Measurements from ENCODE around the gene LMAN2.

LMAN2 gene

DNA sequence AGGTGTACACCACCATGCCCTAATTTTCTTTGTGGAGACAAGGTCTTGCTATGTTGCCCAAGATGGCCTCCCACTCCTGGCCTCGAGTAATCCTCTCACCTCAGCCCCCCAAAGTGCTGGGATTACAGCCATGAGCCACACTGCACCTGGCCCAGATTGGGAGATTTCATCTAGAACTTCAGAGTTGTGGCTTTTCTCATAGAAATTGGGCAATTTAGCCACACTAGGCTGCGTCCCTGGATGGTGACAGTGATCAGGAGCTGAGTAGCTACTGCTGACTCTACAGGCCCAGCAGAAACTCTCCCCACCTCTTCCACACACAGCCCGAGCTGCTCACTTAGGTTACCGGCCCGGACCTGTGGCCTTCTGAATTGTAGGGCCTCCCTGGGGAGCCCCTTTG lies 41.3 kb upstream of the LMAN2 start:
- H3K4me2 ChIP-seq = peak overlapping the region; percentile 59 to 85 (median 81)
- no peaks in the 10 kb centered on the region for H3K27me3 ChIP-seq
- H3K36me3 ChIP-seq = no peaks in the 10 kb centered on the region
- peaks cover 52 to 66% (median 62%) of the 10 kb centered on the region in 10 experiments for H3K4me1 ChIP-seq
- peak in 2 of 11 experiments; percentile 56 to 60; a peak in 4 of 22 replicates for TF ChIP-seq Cebpa-rat (IDR thresholded peaks at IDR 0.05)
- peaks cover 0 to 15% (median 0%) of the 10 kb centered on the region in 11 experiments; a peak in 2 of 22 replicates for H4K20me1 ChIP-seq
- H3K27ac ChIP-seq = peak overlapping the region in 9 of 11 experiments; percentile 39 to 77 (median 63); a peak in 17 of 22 replicates
- H3K9ac ChIP-seq = peak overlapping the region in 8 of 11 experiments; percentile 32 to 64 (median 46); a peak in 15 of 22 replicates
- H3K9me3 ChIP-seq (replicated peaks in 1 of 11) = no peaks in the 10 kb centered on the region
- H3K4me3 ChIP-seq = no peak overlapping the region

DNA sequence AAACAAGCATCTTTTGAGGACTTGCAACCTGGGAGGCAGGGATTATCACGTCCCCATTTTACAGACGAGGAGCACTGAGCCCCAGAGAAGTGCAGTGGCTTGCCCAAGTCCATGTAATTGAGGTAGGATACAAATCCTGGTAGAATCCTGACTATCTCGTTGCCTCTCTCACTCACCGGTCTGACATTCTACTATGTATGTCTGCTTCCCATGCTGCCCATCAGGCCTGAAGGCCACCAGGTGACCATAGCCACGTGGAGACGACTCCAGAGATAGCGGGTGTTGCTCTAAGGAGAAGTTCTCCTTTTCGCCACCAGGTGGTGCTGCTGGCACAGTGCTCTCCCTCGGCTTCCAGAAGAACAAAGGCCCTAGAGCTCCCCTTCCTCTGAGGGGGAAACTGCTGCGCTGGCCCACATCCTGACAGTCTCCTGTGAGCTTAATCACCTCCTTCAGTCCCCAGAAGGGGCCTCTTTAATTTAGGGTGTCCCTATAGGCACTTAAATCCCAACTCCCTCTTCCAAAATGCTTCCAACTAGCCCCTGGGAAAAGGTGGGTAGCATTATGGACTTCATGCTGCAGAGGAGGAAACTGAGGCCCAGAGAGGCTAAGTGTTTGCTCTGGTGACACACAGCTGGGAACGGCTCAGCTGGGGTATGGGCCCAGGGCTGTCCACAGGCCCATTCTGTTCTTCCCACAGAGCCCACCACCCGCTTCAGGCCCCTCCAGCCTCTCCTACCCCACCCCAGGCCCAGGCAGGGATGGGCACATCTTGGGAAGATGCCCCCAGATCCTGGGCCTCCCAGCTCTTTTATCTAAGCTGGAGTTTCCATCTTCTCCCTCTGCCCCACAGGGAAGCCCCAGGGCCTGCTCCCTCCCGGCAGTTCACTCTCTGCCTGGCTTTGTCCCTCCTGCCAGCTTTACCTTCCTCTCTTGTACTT lies 39.2 kb upstream of the LMAN2 start:
- H3K4me1 ChIP-seq = peaks cover 57 to 87% (median 83%) of the 10 kb centered on the region in 10 experiments
- H3K27me3 ChIP-seq = 0 out of 22 replicates have a peak, but pooled peaks cover 0 to 5% (median 0%) of the 10 kb centered on the region in 11 experiments
- H4K20me1 ChIP-seq = peaks cover 0 to 15% (median 0%) of the 10 kb centered on the region in 11 experiments; a peak in 3 of 22 replicates
- no peak for TF ChIP-seq Cebpa-rat (IDR thresholded peaks at IDR 0.05)
- H3K9ac ChIP-seq = peak overlapping the region in 10 of 11 experiments; percentile 14 to 69 (median 58); a peak in 18 of 22 replicates
- H3K9me3 ChIP-seq (replicated peaks in 1 of 11) = no peaks in the 10 kb centered on the region
- H3K27ac ChIP-seq = peak overlapping the region in 10 of 11 experiments; percentile 44 to 78 (median 62); a peak in 21 of 22 replicates
- peak overlapping the region in 3 of 10 experiments; percentile 4 to 25 (median 5); a peak in 3 of 20 replicates for H3K4me3 ChIP-seq
- peak overlapping the region; percentile 71 to 93 (median 85) for H3K4me2 ChIP-seq
- no peaks in the 10 kb centered on the region for H3K36me3 ChIP-seq

GRCh38 chr5:177389241-177390169 lies 38.0 kb upstream of the LMAN2 start:
- Histone ChIP-seq H4K20me1 (peaks cover 0 to 15% (median 0%) of the 10 kb centered on the region in 11 experiments; a peak in 3 of 22 replicates), H3K9ac (peak overlapping the region in 10 of 11 experiments; percentile 14 to 69 (median 58); a peak in 18 of 22 replicates), H3K4me3 (peak overlapping the region in 5 of 10 experiments; percentile 1 to 25 (median 5); a peak in 5 of 20 replicates), H3K9me3 (replicated peaks in 1 of 11) (no peaks in the 10 kb centered on the region), H3K27me3 (0 out of 22 replicates have a peak, but pooled peaks cover 0 to 5% (median 0%) of the 10 kb centered on the region in 11 experiments), H3K4me1 (peaks cover 62 to 95% (median 89%) of the 10 kb centered on the region in 10 experiments), H3K27ac (peak overlapping the region in 10 of 11 experiments; percentile 44 to 78 (median 62); a peak in 21 of 22 replicates), H3K36me3 (no peaks in the 10 kb centered on the region), H3K4me2 (peak overlapping the region; percentile 71 to 93 (median 85))
- TF ChIP-seq Cebpa-rat (IDR thresholded peaks at IDR 0.05) = no peak

- Histone ChIP-seq H4K20me1 (peaks cover 0 to 15% (median 0%) of the 10 kb centered on the region in 11 experiments; a peak in 3 of 22 replicates), H3K9me3 (replicated peaks in 1 of 11) (no peaks in the 10 kb centered on the region), H3K4me2 (peak overlapping the region; percentile 71 to 93 (median 85)), H3K4me3 (0 out of 20 replicates have a peak overlapping the region, but pooled peaks of 1 of the 10 experiments have one; percentile 1), H3K27ac (peak overlapping the region in 9 of 11 experiments; percentile 17 to 78 (median 60); a peak in 11 of 22 replicates), H3K9ac (peak overlapping the region in 8 of 11 experiments; percentile 4 to 69 (median 41); a peak in 6 of 22 replicates), H3K4me1 (peaks cover 54 to 87% (median 80%) of the 10 kb centered on the region in 10 experiments), H3K36me3 (no peaks in the 10 kb centered on the region), H3K27me3 (peaks cover 0 to 10% (median 0%) of the 10 kb centered on the region in 11 experiments; a peak in 1 of 22 replicates)
- TF ChIP-seq Cebpa-rat (IDR thresholded peaks at IDR 0.05) = no peak
Measured at GRCh38 chr5:177388521-177389052, 37.1 kb upstream of the LMAN2 start.

GRCh38 chr5:177387405-177387804 lies 35.9 kb upstream of the LMAN2 start:
- Histone ChIP-seq H3K27me3 (peaks cover 0 to 10% (median 0%) of the 10 kb centered on the region in 11 experiments; a peak in 1 of 22 replicates), H3K36me3 (no peaks in the 10 kb centered on the region), H3K4me2 (peak overlapping the region in 9 of 11 experiments; percentile 38 to 93 (median 72); a peak in 17 of 22 replicates), H3K4me1 (peaks cover 49 to 85% (median 76%) of the 10 kb centered on the region in 10 experiments), H4K20me1 (peaks cover 0 to 15% (median 0%) of the 10 kb centered on the region in 11 experiments; a peak in 3 of 22 replicates), H3K4me3 (no peak overlapping the region), H3K27ac (no peak overlapping the region), H3K9me3 (replicated peaks in 1 of 11) (no peaks in the 10 kb centered on the region), H3K9ac (no peak overlapping the region)
- no peak for TF ChIP-seq Cebpa-rat (IDR thresholded peaks at IDR 0.05)

GRCh38 chr5:177386542-177386941 lies 35.1 kb upstream of the LMAN2 start:
- Histone ChIP-seq H3K9ac (0 out of 22 replicates have a peak overlapping the region, but pooled peaks of 1 of the 11 experiments have one; percentile 10), H3K27ac (no peak overlapping the region), H3K9me3 (replicated peaks in 1 of 11) (no peaks in the 10 kb centered on the region), H3K27me3 (peaks cover 0 to 10% (median 0%) of the 10 kb centered on the region in 11 experiments; a peak in 1 of 22 replicates), H3K4me1 (peaks cover 50 to 86% (median 80%) of the 10 kb centered on the region in 10 experiments), H4K20me1 (peaks cover 0 to 15% (median 0%) of the 10 kb centered on the region in 11 experiments; a peak in 3 of 22 replicates), H3K4me2 (peak overlapping the region in 10 of 11 experiments; percentile 48 to 93 (median 71); a peak in 19 of 22 replicates), H3K4me3 (no peak overlapping the region), H3K36me3 (no peaks in the 10 kb centered on the region)
- TF ChIP-seq Cebpa-rat (IDR thresholded peaks at IDR 0.05) = no peak

GRCh38 chr5:177385720-177386119 lies 34.3 kb upstream of the LMAN2 start:
- Histone ChIP-seq H3K4me3 (no peak overlapping the region), H4K20me1 (peaks cover 0 to 15% (median 0%) of the 10 kb centered on the region in 11 experiments; a peak in 3 of 22 replicates), H3K4me1 (peaks cover 45 to 84% (median 77%) of the 10 kb centered on the region in 10 experiments), H3K9ac (no peak overlapping the region), H3K27me3 (peaks cover 0 to 10% (median 0%) of the 10 kb centered on the region in 11 experiments; a peak in 1 of 22 replicates), H3K36me3 (no peaks in the 10 kb centered on the region), H3K27ac (no peak overlapping the region), H3K9me3 (replicated peaks in 1 of 11) (no peaks in the 10 kb centered on the region), H3K4me2 (peak overlapping the region; percentile 16 to 93 (median 70); a peak in 21 of 22 replicates)
- TF ChIP-seq Cebpa-rat (IDR thresholded peaks at IDR 0.05) = no peak
